ENCODE measurements around the gene DYNLL1. TPM values are rescaled to one million over a fixed set of nuclear protein-coding genes. Genes with fewer than 3 reads are reported as not detected.
"Not testable (repeated sequence)": the region's sequence is repeated elsewhere in the genome, so short reads cannot be mapped to it uniquely, and the experiment has no call there.

Gene DYNLL1
- polyA plus RNA-seq (2013, experiment 1 of 2) = 450 TPM
- 452 TPM for polyA plus RNA-seq (2013, experiment 2 of 2)

DNA sequence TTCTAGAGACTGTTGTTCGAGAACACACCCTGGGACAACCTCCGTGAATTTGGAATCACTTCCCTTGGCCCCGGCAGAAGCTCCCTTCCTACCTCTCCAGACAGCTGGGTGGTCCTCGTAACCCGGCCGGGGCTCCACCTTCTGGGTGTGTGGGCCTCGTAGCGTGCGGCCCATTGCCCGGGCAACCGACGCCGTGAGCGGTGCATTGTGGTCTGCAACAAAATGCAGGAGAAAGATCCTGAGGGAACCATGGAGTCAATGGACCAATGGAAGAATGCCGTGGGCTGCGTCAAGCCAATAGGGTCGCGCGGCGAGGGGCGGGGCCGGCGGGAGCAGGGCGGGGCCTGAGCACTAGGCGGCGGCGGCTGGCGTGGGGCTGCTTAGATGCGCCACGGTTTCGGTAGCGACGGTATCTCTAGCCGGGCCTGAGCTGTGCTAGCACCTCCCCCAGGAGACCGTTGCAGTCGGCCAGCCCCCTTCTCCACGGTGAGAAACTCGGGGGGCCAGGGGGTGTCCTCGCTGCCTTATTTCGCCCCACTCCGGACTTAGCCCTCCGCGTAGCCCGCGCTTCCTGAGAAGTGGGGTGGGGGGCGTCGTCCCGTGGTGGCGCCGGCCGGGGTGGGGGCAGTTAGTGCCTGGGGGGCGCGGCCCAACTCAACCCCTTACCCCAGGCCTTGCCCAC is at the start of gene DYNLL1:
TSS of gene DYNLL1 (plus strand) at position 383 of the 682 bp plus-strand sequence. CDS start 309 bp downstream, outside the sequence.
- WGBS, 2 experiments (ENCODE audit: insufficient coverage in 2 of 2) = 1 to 2% methylated on average over 36 to 43 of the region's 53 CpGs
- Histone ChIP-seq H3K4me3 (ENCODE audit: extremely low read depth, insufficient read depth, low read length, poor library complexity, severe bottlenecking) (peak within 1 kb of the TSS; percentile 97), H3K9me3 (ENCODE audit: control insufficient read depth, low read length) (no peaks in the 10 kb centered on the region), H3K36me3 (ENCODE audit: control insufficient read depth, insufficient read depth, low read length) (peaks cover 38% of the 10 kb centered on the region), H3K4me1 (ENCODE audit: control insufficient read depth, insufficient read depth, low read length, poor library complexity, severe bottlenecking) (peaks cover 3% of the 10 kb centered on the region), H3K27ac (ENCODE audit: low read depth, low read length, severe bottlenecking) (peak within 1 kb of the TSS; percentile 84)

GRCh38 chr12:120446844-120447178 is 49.1 kb upstream of the DYNLL1 start:
- Histone ChIP-seq H3K36me3 (ENCODE audit: control insufficient read depth, insufficient read depth, low read length) (peaks cover 58% of the 10 kb centered on the region), H3K27ac (ENCODE audit: low read depth, low read length, severe bottlenecking) (peak overlapping the region; percentile 81), H3K4me1 (ENCODE audit: control insufficient read depth, insufficient read depth, low read length, poor library complexity, severe bottlenecking) (peaks cover 16% of the 10 kb centered on the region), H3K4me3 (ENCODE audit: extremely low read depth, insufficient read depth, low read length, poor library complexity, severe bottlenecking) (peak overlapping the region; percentile 97)
- WGBS, 2 experiments (ENCODE audit: insufficient coverage in 2 of 2) = 7 to 25% methylated on average over 8 to 12 of the region's 17 CpGs
- H3K9me3 ChIP-seq (ENCODE audit: control insufficient read depth, low read length) = not testable (repeated sequence)

GRCh38 chr12:120447992-120448391 is 47.9 kb upstream of the DYNLL1 start:
- 93 to 100% methylated on average over 3 to 4 of the region's 4 CpGs for WGBS, 2 experiments (ENCODE audit: insufficient coverage in 2 of 2)
- Histone ChIP-seq H3K4me1 (ENCODE audit: control insufficient read depth, insufficient read depth, low read length, poor library complexity, severe bottlenecking) (peaks cover 16% of the 10 kb centered on the region), H3K4me3 (ENCODE audit: extremely low read depth, insufficient read depth, low read length, poor library complexity, severe bottlenecking) (no peak overlapping the region), H3K27ac (ENCODE audit: low read depth, low read length, severe bottlenecking) (no peak overlapping the region), H3K36me3 (ENCODE audit: control insufficient read depth, insufficient read depth, low read length) (peaks cover 62% of the 10 kb centered on the region), H3K9me3 (ENCODE audit: control insufficient read depth, low read length) (no peaks in the 10 kb centered on the region)

- H3K27ac ChIP-seq (ENCODE audit: low read depth, low read length, severe bottlenecking); H3K9me3 ChIP-seq (ENCODE audit: control insufficient read depth, low read length); H3K4me3 ChIP-seq (ENCODE audit: extremely low read depth, insufficient read depth, low read length, poor library complexity, severe bottlenecking); H3K4me1 ChIP-seq (ENCODE audit: control insufficient read depth, insufficient read depth, low read length, poor library complexity, severe bottlenecking): not testable (repeated sequence)
- H3K36me3 ChIP-seq (ENCODE audit: control insufficient read depth, insufficient read depth, low read length) = peaks cover 74% of the 10 kb centered on the region
- WGBS, 2 experiments (ENCODE audit: insufficient coverage in 2 of 2) = 93% methylated on average over 4 to 5 of the region's 5 CpGs
These were observed 43.4 kb upstream of the DYNLL1 start for GRCh38 chr12:120452524-120452923.

DNA sequence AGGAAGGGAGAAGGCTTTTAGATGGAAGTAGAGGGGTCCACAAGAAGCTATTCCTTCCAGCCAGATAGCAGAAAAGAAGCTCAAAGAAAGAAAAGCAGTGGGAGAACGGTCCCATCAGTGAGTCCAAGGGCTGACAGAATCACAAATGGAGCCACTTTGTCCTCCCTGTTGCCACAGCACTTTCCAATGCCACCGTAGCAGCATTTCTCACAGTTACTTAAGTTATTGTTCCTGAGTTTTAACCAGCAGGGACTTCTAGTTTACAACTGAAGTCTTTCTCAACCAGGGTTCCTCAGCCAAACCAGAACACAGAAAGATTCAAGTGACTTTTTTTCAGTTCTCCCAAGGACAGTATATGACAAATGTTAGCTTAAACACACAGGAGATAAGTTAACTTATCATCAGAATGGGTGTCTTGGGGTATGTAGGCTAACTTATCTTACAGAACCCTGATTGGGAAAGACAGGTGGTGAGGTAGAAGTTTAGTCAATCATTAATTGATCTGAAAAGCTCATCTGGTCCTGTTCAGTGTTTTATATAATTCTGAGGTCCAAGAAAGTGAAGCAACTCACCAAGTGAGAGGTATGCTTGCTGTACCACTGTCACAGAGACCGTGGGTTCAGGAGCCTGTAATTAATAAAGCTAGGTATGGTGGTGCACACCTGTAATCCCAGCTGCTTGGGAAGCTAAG is 42.7 kb upstream of the DYNLL1 start:
- H3K9me3 ChIP-seq (ENCODE audit: control insufficient read depth, low read length) = no peaks in the 10 kb centered on the region
- WGBS, 2 experiments (ENCODE audit: insufficient coverage in 2 of 2) = 92 to 100% methylated on average over 2 to 3 of the region's 3 CpGs
- no peak overlapping the region for H3K27ac ChIP-seq (ENCODE audit: low read depth, low read length, severe bottlenecking)
- peaks cover 74% of the 10 kb centered on the region for H3K36me3 ChIP-seq (ENCODE audit: control insufficient read depth, insufficient read depth, low read length)
- H3K4me3 ChIP-seq (ENCODE audit: extremely low read depth, insufficient read depth, low read length, poor library complexity, severe bottlenecking) = no peak overlapping the region
- H3K4me1 ChIP-seq (ENCODE audit: control insufficient read depth, insufficient read depth, low read length, poor library complexity, severe bottlenecking) = no peaks in the 10 kb centered on the region

DNA sequence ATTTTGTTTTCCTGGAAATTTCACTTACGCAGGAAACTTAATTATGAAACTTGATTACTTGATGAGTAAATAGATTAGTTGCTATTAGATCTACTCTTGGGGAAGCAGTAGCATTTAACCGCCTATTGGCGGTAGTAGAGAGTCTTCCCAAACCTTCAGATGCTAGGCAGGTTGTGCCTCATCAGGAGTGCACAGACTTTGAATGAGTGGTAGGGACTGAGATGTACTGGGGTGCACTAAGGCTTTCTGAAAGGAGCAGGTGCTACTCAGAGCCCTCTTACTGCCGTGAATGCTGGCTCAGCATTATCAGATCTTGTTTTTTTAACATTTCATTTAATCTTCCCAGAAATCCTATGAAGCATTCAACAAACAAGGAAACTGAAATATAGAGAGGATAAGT is 41.9 kb upstream of the DYNLL1 start:
- Histone ChIP-seq H3K9me3 (ENCODE audit: control insufficient read depth, low read length) (no peaks in the 10 kb centered on the region), H3K36me3 (ENCODE audit: control insufficient read depth, insufficient read depth, low read length) (peaks cover 81% of the 10 kb centered on the region), H3K27ac (ENCODE audit: low read depth, low read length, severe bottlenecking) (no peak overlapping the region), H3K4me1 (ENCODE audit: control insufficient read depth, insufficient read depth, low read length, poor library complexity, severe bottlenecking) (no peaks in the 10 kb centered on the region), H3K4me3 (ENCODE audit: extremely low read depth, insufficient read depth, low read length, poor library complexity, severe bottlenecking) (no peak overlapping the region)
- 85 to 86% methylated on average over 3 of the region's 4 CpGs for WGBS, 2 experiments (ENCODE audit: insufficient coverage in 2 of 2)

DNA sequence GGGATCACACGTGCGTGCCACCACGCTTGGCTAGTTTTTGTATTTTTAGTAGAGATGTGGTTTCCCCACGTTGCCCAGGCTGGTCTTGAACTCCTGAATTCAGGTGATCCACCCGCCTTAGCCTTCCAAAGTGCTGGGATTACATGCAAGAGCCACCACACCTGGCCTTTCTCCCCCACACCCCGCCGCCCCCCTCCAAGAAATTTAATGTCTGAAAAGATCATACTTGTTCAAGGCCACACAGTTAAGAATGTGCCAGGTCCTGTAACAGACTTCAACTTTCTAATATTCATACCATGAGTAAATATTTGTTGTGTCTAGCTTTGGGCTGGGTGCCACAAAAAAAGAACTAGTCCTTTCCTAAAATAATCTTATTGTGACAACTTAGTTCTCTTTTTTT is 40.6 kb upstream of the DYNLL1 start:
- 89% methylated on average over 2 to 6 of the region's 7 CpGs for WGBS, 2 experiments (ENCODE audit: insufficient coverage in 2 of 2)
- no peak overlapping the region for H3K4me3 ChIP-seq (ENCODE audit: extremely low read depth, insufficient read depth, low read length, poor library complexity, severe bottlenecking)
- H3K27ac ChIP-seq (ENCODE audit: low read depth, low read length, severe bottlenecking) = no peak overlapping the region
- H3K36me3 ChIP-seq (ENCODE audit: control insufficient read depth, insufficient read depth, low read length) = peaks cover 82% of the 10 kb centered on the region
- H3K4me1 ChIP-seq (ENCODE audit: control insufficient read depth, insufficient read depth, low read length, poor library complexity, severe bottlenecking) = no peaks in the 10 kb centered on the region
- H3K9me3 ChIP-seq (ENCODE audit: control insufficient read depth, low read length) = no peaks in the 10 kb centered on the region

DNA sequence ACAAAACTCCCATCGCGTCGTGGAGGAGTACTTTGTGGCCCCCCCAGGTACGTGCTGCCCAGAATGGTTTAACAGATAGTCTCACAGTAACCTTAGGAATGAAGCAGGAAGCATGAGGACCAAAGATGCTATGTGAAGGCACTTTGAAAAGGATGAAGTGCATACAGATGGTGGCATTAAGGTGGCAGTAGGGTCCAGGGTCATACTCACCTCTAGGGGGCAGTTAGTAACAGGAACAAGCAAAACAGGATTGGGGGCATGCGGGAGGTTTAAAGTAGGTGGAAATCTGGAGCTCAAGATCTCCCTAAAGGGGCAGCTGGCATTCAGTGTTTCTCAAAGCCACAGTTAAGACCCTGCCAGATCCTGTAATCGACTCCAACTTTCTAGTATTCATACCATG is 38.8 kb upstream of the DYNLL1 start:
- no peak overlapping the region for H3K27ac ChIP-seq (ENCODE audit: low read depth, low read length, severe bottlenecking)
- H3K4me3 ChIP-seq (ENCODE audit: extremely low read depth, insufficient read depth, low read length, poor library complexity, severe bottlenecking) = no peak overlapping the region
- 94 to 95% methylated on average over 2 to 5 of the region's 6 CpGs for WGBS, 2 experiments (ENCODE audit: insufficient coverage in 2 of 2)
- H3K36me3 ChIP-seq (ENCODE audit: control insufficient read depth, insufficient read depth, low read length) = peaks cover 91% of the 10 kb centered on the region
- no peaks in the 10 kb centered on the region for H3K9me3 ChIP-seq (ENCODE audit: control insufficient read depth, low read length)
- no peaks in the 10 kb centered on the region for H3K4me1 ChIP-seq (ENCODE audit: control insufficient read depth, insufficient read depth, low read length, poor library complexity, severe bottlenecking)

DNA sequence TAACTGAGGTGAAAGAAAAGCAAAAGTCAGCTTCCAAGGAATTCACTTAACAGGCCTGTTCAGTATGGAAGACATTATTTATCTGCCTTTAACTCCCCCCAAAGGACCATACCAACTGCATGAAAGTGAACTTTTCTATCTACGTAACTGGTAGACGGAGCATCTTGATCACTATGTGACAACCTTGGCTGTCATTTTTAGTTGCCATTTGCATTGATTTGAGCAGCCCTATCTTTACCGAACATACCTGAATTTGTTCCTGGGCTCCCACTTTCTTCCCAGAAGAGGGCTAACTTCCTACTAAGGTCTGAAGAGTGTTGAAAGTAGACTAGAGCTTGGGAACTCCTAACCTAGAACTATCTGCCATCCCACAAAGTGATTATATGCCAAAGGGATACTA is 35.8 kb upstream of the DYNLL1 start:
- H3K4me3 ChIP-seq (ENCODE audit: extremely low read depth, insufficient read depth, low read length, poor library complexity, severe bottlenecking) = no peak overlapping the region
- no peaks in the 10 kb centered on the region for H3K4me1 ChIP-seq (ENCODE audit: control insufficient read depth, insufficient read depth, low read length, poor library complexity, severe bottlenecking)
- H3K9me3 ChIP-seq (ENCODE audit: control insufficient read depth, low read length) = no peaks in the 10 kb centered on the region
- H3K27ac ChIP-seq (ENCODE audit: low read depth, low read length, severe bottlenecking) = no peak overlapping the region
- WGBS, 2 experiments (ENCODE audit: insufficient coverage in 2 of 2) = 92 to 94% methylated on average over 2 to 3 of the region's 3 CpGs
- peaks cover 99% of the 10 kb centered on the region for H3K36me3 ChIP-seq (ENCODE audit: control insufficient read depth, insufficient read depth, low read length)

DNA sequence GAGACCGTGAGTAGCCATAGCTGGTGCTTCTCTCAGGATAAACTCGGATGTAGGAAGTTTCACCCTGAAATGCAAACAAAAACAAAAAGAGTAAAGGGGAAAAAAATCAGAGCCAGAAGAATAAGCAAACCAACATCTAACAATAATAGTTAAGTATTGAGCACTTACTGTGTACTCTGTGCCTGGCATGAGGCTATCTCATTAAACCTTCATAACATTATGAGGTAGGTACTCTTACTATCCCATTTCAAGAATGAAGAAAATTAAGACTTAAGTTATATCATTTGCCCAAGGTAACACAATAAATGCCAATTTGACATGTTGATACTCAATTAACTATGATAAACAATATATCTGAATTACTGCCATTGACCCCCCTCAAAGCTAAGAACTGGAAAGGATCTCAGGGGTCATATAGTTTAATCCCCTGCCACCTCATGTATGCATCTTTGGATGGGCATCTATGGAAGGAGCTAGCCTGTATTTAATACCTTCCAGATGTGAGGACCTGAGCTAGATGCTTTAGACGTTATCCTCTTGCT is 33.7 kb upstream of the DYNLL1 start:
- Histone ChIP-seq H3K4me3 (ENCODE audit: extremely low read depth, insufficient read depth, low read length, poor library complexity, severe bottlenecking) (no peak overlapping the region), H3K27ac (ENCODE audit: low read depth, low read length, severe bottlenecking) (no peak overlapping the region), H3K4me1 (ENCODE audit: control insufficient read depth, insufficient read depth, low read length, poor library complexity, severe bottlenecking) (peaks cover 5% of the 10 kb centered on the region), H3K36me3 (ENCODE audit: control insufficient read depth, insufficient read depth, low read length) (peaks cover 99% of the 10 kb centered on the region), H3K9me3 (ENCODE audit: control insufficient read depth, low read length) (no peaks in the 10 kb centered on the region)
- 80 to 100% methylated on average over 1 of the region's 3 CpGs for WGBS, 2 experiments (ENCODE audit: insufficient coverage in 2 of 2)

DNA sequence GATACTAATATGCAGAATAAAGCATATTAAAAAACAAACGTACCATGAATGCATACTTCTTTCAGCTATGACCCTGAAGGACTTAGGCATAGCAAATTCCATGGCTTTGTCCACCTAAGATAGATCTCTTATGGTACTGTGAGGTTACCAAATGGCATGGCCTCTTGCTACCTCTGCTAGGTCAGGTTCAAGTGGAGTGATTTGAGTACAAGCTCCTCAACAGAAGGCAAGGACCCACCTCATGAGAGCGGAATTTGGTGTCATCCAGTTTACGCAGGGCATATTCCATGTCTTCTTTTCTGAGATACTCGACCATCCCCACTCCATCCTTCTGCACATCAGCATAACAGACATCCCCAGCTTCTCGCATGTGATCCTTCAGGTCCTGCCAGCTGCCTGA is 32.2 kb upstream of the DYNLL1 start:
- Histone ChIP-seq H3K9me3 (ENCODE audit: control insufficient read depth, low read length) (no peaks in the 10 kb centered on the region), H3K4me3 (ENCODE audit: extremely low read depth, insufficient read depth, low read length, poor library complexity, severe bottlenecking) (no peak overlapping the region), H3K36me3 (ENCODE audit: control insufficient read depth, insufficient read depth, low read length) (peaks cover 94% of the 10 kb centered on the region), H3K27ac (ENCODE audit: low read depth, low read length, severe bottlenecking) (no peak overlapping the region), H3K4me1 (ENCODE audit: control insufficient read depth, insufficient read depth, low read length, poor library complexity, severe bottlenecking) (peaks cover 5% of the 10 kb centered on the region)
- 95 to 98% methylated on average over 4 to 5 of the region's 5 CpGs for WGBS, 2 experiments (ENCODE audit: insufficient coverage in 2 of 2)
